DND-41 (cell line): ENCODE measurements around the gene USP20.

Experiments
- ATAC-seq: fragments of 200-7000 bp; cut with Tn5 transposase; 3 replicates; pipeline ENCODE4 v1.9.1; 2021; ENCODE audit warnings: low read depth; ENCODE audit not compliant: insufficient read depth
- DNase-seq: peaks from one replicate; pipeline ENCODE4 v3.0.0-alpha.2; 2020
- H2AFZ ChIP-seq: 2 replicates; pipeline ENCODE4 v1.6.0; 2012; ENCODE audit warnings: low read depth, low read length
- H3K27ac ChIP-seq: 2 replicates; pipeline ENCODE4 v1.5.1; 2012; ENCODE audit warnings: low read length, inconsistent platforms
- H3K27me3 ChIP-seq: fragments of 200-600 bp; sonication (generic); 2 replicates; pipeline ENCODE4 v1.6.0; 2012; ENCODE audit warnings: low read length, mild to moderate bottlenecking, inconsistent platforms; ENCODE audit not compliant: insufficient read depth, poor library complexity
- H3K36me3 ChIP-seq: 2 replicates; pipeline ENCODE4 v1.5.1; 2012; ENCODE audit warnings: low read length, inconsistent platforms; ENCODE audit not compliant: insufficient read depth
- H3K4me1 ChIP-seq: 2 replicates; pipeline ENCODE4 v1.5.1; 2012; ENCODE audit warnings: mild to moderate bottlenecking, low read length; ENCODE audit not compliant: insufficient read depth
- H3K4me2 ChIP-seq: 2 replicates; pipeline ENCODE4 v1.6.0; 2012; ENCODE audit warnings: mild to moderate bottlenecking, moderate library complexity, low read length, inconsistent platforms; ENCODE audit not compliant: insufficient read depth
- H3K4me3 ChIP-seq, 2 experiments: fragments of 200-600 bp in 1 of 2; shearing (Covaris generic) in 1 of 2; 2 replicates each; pipeline ENCODE4 v1.5.1; 2012 to 2016; ENCODE audit warnings: inconsistent platforms in 2 of 2, low read length in 2 of 2, mild to moderate bottlenecking in 2 of 2, low read depth in 1 of 2, moderate library complexity in 1 of 2
- H3K79me2 ChIP-seq: 2 replicates; pipeline ENCODE4 v1.6.0; 2012; ENCODE audit warnings: low read length, inconsistent platforms; ENCODE audit not compliant: insufficient read depth
- H3K9ac ChIP-seq: 2 replicates; pipeline ENCODE4 v1.6.0; 2012; ENCODE audit warnings: low read depth, mild to moderate bottlenecking, inconsistent platforms, low read length, moderate library complexity
- H3K9me3 ChIP-seq: 2 replicates; pipeline ENCODE4 v1.5.1; 2012; ENCODE audit warnings: low read length, moderate library complexity, mild to moderate bottlenecking, inconsistent platforms; ENCODE audit not compliant: insufficient read depth, severe bottlenecking
- H4K20me1 ChIP-seq: 2 replicates; pipeline ENCODE4 v1.6.0; 2012; ENCODE audit warnings: low read length; ENCODE audit not compliant: insufficient read depth
- CTCF ChIP-seq: IDR thresholded peaks from 2 replicates; pipeline ENCODE4 v1.5.1; 2012; ENCODE audit warnings: borderline replicate concordance, low read length, moderate library complexity, mild to moderate bottlenecking; ENCODE audit not compliant: poor library complexity, severe bottlenecking; ENCODE audit errors: extremely low read depth
- EZH2 ChIP-seq: IDR thresholded peaks from 3 replicates; pipeline ENCODE4 v1.6.1; 2012; ENCODE audit warnings: borderline replicate concordance, low read depth, mild to moderate bottlenecking, moderate library complexity, low read length, inconsistent platforms; ENCODE audit not compliant: severe bottlenecking

The USP20 gene

DNA sequence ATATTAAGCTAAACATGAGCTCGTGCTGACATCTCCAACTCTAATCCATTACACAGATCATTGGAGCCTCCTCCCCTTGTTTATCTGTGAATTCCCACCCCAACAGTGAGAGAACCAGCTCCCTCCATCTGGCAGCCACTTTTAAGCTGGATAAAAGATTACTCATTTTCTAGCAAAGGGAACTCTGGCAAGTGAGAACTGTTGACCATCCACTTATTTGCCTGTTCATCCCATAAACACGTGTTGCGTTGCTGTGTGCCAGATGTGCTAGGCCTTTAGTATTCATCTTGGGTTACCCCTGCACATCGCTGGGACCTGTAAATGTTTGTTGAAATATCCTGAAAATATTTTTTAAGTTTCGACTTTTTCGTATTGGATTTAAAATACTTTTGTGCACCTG lies 8.9 kb upstream of the USP20 start:
- peaks cover 52% of the 10 kb centered on the region for H3K36me3 ChIP-seq
- no peak overlapping the region for H2AFZ ChIP-seq
- ATAC-seq (no peak), DNase-seq (no peak)
- H3K79me2 ChIP-seq = peaks cover 23% of the 10 kb centered on the region
- H3K27me3 ChIP-seq = no peaks in the 10 kb centered on the region
- no peak overlapping the region for H3K9ac ChIP-seq
- no peaks in the 10 kb centered on the region for H3K9me3 ChIP-seq
- H4K20me1 ChIP-seq = peaks cover 10% of the 10 kb centered on the region
- no peak for TF ChIP-seq EZH2
- TF ChIP-seq CTCF = no peak
- H3K4me3 ChIP-seq = no peak overlapping the region
- no peak overlapping the region for H3K4me2 ChIP-seq
- no peak overlapping the region for H3K27ac ChIP-seq
- H3K4me1 ChIP-seq = peaks cover 15% of the 10 kb centered on the region

DNA sequence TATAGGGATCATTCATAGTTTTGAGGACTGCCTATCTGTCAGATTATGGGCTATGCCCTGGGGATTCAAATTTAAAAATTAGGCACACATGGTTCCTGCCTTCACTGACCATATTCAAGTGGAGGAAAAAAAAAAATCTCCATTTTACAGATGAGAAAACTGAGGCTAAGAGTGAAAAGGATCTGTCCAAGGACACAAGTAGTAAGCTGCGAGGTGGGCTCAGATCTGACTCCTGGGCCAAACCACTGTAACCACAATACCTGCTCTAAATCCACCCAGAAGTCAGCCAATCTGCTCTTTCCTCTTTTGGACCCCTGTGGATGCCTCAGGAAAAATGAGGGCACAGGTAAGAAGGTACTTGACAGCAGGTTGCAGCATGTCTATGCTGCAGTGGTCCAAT lies 8.5 kb upstream of the USP20 start:
- no peak for ATAC-seq
- H4K20me1 ChIP-seq = peaks cover 10% of the 10 kb centered on the region

GRCh38 chr9:129828051-129828450 lies 7.2 kb upstream of the USP20 start:
- no peak overlapping the region for H3K4me3 ChIP-seq
- no peak overlapping the region for H3K4me2 ChIP-seq
- no peaks in the 10 kb centered on the region for H3K9me3 ChIP-seq
- TF ChIP-seq EZH2 (no peak), CTCF (no peak)
- H3K27ac ChIP-seq = no peak overlapping the region
- no peak overlapping the region for H3K9ac ChIP-seq
- peaks cover 14% of the 10 kb centered on the region for H3K79me2 ChIP-seq
- no peaks in the 10 kb centered on the region for H3K27me3 ChIP-seq
- peaks cover 3% of the 10 kb centered on the region for H3K4me1 ChIP-seq
- ATAC-seq (no peak), DNase-seq (no peak)
- H3K36me3 ChIP-seq = peaks cover 53% of the 10 kb centered on the region
- H4K20me1 ChIP-seq = peaks cover 2% of the 10 kb centered on the region
- no peak overlapping the region for H2AFZ ChIP-seq

More for the DNA sequence above, 8.5 kb upstream of the USP20 start:
- Histone ChIP-seq H3K9ac (no peak overlapping the region), H3K4me2 (no peak overlapping the region), H3K4me3 (no peak overlapping the region), H3K27ac (no peak overlapping the region), H3K79me2 (peaks cover 20% of the 10 kb centered on the region), H3K27me3 (no peaks in the 10 kb centered on the region), H3K9me3 (no peaks in the 10 kb centered on the region), H2AFZ (no peak overlapping the region), H3K4me1 (peaks cover 15% of the 10 kb centered on the region), H3K36me3 (peaks cover 52% of the 10 kb centered on the region)
- no peak for DNase-seq
- TF ChIP-seq CTCF = no peak
- no peak for TF ChIP-seq EZH2

DNA sequence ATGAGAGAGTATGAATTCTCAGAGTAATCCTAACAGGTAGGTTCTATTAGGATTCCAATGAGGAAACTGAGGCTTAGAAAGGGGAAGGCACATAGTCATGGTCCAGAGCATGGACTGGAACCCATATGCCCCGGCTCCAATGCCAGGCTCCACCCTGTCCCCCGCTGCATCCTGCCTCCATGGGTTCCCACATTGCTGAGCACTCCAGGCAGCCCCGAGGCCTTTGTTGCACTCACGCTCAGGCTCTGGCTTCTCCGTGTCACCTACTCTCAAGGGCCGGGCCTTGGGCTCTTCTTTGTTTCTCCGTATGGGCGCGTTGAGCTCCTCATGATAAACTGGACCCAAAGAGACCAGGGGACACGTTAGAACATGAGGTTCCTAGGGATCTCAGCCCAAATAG lies 6.3 kb upstream of the USP20 start:
- Histone ChIP-seq H3K4me3 (no peak overlapping the region), H3K27me3 (no peaks in the 10 kb centered on the region), H3K27ac (no peak overlapping the region), H3K79me2 (peaks cover 17% of the 10 kb centered on the region), H4K20me1 (peaks cover 6% of the 10 kb centered on the region; the same call in 1 of the 2 replicates), H3K9ac (no peak overlapping the region), H2AFZ (no peak overlapping the region), H3K4me1 (peaks cover 10% of the 10 kb centered on the region), H3K36me3 (peaks cover 59% of the 10 kb centered on the region), H3K4me2 (no peak overlapping the region), H3K9me3 (no peaks in the 10 kb centered on the region)
- ATAC-seq (no peak), DNase-seq (no peak)
- TF ChIP-seq CTCF (no peak), EZH2 (no peak)
